Left ventricle myocardium inferior (tissue), 1 donor: Measurements from ENCODE around the gene FARSB. TPM values are rescaled to one million over a fixed set of nuclear protein-coding genes. Genes with fewer than 3 reads are reported as not detected.

ENCODE experiments used
- DNase-seq: peaks from one replicate; pipeline ENCODE4 v3.0.0-alpha.2; 2020
- H3K27ac ChIP-seq: fragments of 200-600 bp; replicated peaks from 2 replicates; pipeline ENCODE4 v1.8.0; 2021
- H3K27me3 ChIP-seq: fragments of 200-600 bp; 2 replicates; pipeline ENCODE4 v1.8.0; 2021; ENCODE audit warnings: low read depth
- H3K36me3 ChIP-seq: fragments of 200-600 bp; 2 replicates; pipeline ENCODE4 v1.8.0; 2021
- H3K4me1 ChIP-seq: fragments of 200-600 bp; 2 replicates; pipeline ENCODE4 v1.8.0; 2021
- H3K4me3 ChIP-seq: fragments of 200-600 bp; 2 replicates; pipeline ENCODE4 v1.8.0; 2021; ENCODE audit warnings: mild to moderate bottlenecking, moderate library complexity
- H3K9me3 ChIP-seq: fragments of 200-600 bp; replicated peaks from 2 replicates; pipeline ENCODE4 v1.8.0; 2021
- intact Hi-C: fragments of 100-400 bp; cut with micrococcal nuclease; formaldehyde crosslinking; loops from one replicate; pipeline ENCODE4 v1.11.0; 2022
- total RNA-seq: library from RNA; stranded (reverse); fragmentation: NEBNext Ultra II Directional; extraction: Animal tissue kit (Norgen Biotek cat#: 25700); gene quantifications from one replicate; pipeline ENCODE4 v1.2.1, GENCODE V29; 2021
- TF ChIP-seq, protein P1 (sequence below): fragments of 200-600 bp; IDR thresholded peaks from 2 replicates; pipeline ENCODE4 v1.8.0; 2021; ENCODE audit warnings: antibody characterized with exemption, mild to moderate bottlenecking, borderline replicate concordance
- donor health status: DM: no; HTN: yes; CAD: no; lungs with severe emphysema.

Gene FARSB
- total RNA-seq, 1 donor from 2014 or later = 19.3 TPM

DNA sequence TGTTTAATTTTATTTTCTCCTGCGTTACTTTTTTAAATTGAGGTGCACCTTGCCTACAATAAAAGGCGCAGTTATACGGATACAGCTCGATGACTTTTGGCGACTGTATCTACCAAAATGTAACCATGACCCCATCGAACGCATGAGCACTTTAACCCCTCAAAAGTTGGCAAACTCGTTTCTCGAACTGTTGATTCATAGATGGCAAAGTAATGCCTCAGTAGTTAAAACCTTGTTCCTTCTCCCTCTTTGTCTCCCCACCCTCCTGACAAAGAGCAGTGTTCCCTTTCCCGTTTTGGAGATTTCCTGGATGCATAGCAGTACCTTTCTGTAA lies 16.1 kb upstream of the FARSB start:
- no peaks in the 10 kb centered on the region for H3K9me3 ChIP-seq
- peaks cover 10% of the 10 kb centered on the region for H3K4me1 ChIP-seq
- DNase-seq = no peak
- H3K36me3 ChIP-seq = no peaks in the 10 kb centered on the region
- H3K27ac ChIP-seq = peak overlapping the region; percentile 64
- peak overlapping the region; percentile 68 for H3K4me3 ChIP-seq
- TF ChIP-seq, protein P1, sequence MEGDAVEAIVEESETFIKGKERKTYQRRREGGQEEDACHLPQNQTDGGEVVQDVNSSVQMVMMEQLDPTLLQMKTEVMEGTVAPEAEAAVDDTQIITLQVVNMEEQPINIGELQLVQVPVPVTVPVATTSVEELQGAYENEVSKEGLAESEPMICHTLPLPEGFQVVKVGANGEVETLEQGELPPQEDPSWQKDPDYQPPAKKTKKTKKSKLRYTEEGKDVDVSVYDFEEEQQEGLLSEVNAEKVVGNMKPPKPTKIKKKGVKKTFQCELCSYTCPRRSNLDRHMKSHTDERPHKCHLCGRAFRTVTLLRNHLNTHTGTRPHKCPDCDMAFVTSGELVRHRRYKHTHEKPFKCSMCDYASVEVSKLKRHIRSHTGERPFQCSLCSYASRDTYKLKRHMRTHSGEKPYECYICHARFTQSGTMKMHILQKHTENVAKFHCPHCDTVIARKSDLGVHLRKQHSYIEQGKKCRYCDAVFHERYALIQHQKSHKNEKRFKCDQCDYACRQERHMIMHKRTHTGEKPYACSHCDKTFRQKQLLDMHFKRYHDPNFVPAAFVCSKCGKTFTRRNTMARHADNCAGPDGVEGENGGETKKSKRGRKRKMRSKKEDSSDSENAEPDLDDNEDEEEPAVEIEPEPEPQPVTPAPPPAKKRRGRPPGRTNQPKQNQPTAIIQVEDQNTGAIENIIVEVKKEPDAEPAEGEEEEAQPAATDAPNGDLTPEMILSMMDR = no peak
- intact Hi-C loops = no loop called here
- H3K27me3 ChIP-seq = peaks cover 27% of the 10 kb centered on the region

DNA sequence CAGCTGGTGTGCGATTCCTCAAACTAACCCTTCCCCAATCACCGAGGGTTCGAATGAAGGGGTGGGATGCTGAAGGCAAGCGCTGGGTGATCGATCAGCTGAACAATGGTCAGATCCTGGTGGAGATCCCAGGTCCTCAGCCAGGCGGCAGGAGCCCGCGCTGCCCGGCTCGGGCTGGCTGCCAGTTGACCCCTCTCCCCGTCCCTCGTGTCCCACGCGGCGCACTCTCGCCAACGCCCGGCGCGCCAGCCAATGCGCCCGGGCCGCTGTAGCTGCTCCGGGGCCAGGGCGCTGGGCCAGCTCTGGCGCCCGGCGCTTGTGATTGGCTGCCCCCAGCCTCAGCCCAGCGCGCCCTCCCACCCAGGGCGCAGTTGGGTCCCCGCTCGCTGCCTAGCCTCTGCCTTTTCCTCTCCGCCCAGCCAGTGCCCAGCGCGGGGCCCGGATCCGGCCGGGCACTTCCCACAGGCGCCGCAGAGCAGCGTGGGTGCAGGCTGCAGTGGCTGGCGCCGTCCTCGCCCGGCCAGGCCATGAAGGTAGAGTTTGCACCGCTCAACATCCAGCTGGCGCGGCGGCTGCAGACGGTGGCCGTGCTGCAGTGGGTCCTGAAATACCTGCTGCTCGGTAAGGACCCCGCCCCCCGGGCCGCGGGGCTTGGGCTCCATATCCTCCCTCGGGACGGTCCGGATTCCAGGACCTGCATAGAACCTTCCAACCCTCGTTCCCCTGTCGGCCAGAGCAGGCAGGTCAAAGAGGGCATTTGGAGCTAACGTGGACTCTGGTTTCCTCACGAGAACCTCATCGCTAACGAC lies 15.6 kb upstream of the FARSB start, which contains the start of gene MOGAT1:
Gene MOGAT1, plus strand, starts transcription at position 400 of the 809 bp plus-strand sequence. Its CDS starts 128 bp downstream, at position 528.
- H3K4me3 ChIP-seq = peak within 1 kb of the TSS; percentile 68

GRCh38 chr2:222670191-222671038 lies 14.5 kb upstream of the FARSB start:
- TF ChIP-seq, protein P1 = no peak
- Histone ChIP-seq H3K36me3 (no peaks in the 10 kb centered on the region), H3K4me3 (no peak overlapping the region), H3K9me3 (no peaks in the 10 kb centered on the region), H3K27ac (no peak overlapping the region), H3K27me3 (peaks cover 27% of the 10 kb centered on the region), H3K4me1 (peaks cover 10% of the 10 kb centered on the region)
- DNase-seq = no peak
- intact Hi-C loops = no loop called here

More for the DNA sequence above, 15.6 kb upstream of the FARSB start, which contains the start of gene MOGAT1:
- Histone ChIP-seq H3K9me3 (no peaks in the 10 kb centered on the region), H3K4me1 (peaks cover 10% of the 10 kb centered on the region), H3K27ac (peak within 1 kb of the TSS; percentile 64), H3K27me3 (peaks cover 27% of the 10 kb centered on the region), H3K36me3 (no peaks in the 10 kb centered on the region)
- intact Hi-C loops = no loop called here
- peak; percentile 50 for DNase-seq
- TF ChIP-seq, protein P1 = peak; percentile 30

DNA sequence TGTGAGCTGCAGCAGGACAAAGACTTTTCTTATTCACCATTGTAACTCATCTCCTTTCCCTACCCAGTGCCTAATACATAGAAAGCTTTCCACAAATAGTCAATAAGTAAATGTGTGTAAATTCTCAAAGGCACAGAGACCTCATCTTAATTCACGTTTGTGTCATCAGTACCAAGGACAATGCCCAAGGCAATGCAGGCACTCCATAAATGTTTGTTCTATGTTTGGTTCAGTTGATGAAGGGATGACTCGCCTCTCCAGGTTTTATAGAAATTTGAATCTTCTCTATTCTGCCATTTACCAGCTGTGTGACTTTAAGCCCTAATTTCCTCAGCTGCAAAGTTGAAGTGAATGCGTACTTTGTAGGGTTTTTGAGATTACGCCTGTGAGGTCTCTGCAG lies 13.5 kb upstream of the FARSB start:
- no peak overlapping the region for H3K27ac ChIP-seq
- H3K9me3 ChIP-seq = no peaks in the 10 kb centered on the region
- H3K27me3 ChIP-seq = peaks cover 27% of the 10 kb centered on the region
- H3K4me1 ChIP-seq = peaks cover 10% of the 10 kb centered on the region
- no peaks in the 10 kb centered on the region for H3K36me3 ChIP-seq
- DNase-seq = no peak
- H3K4me3 ChIP-seq = no peak overlapping the region
- intact Hi-C loops = no loop called here
- TF ChIP-seq, protein P1 = no peak

GRCh38 chr2:222668494-222669154 lies 12.7 kb upstream of the FARSB start:
- TF ChIP-seq, protein P1 = no peak
- H3K4me3 ChIP-seq = no peak overlapping the region
- H3K4me1 ChIP-seq = peaks cover 10% of the 10 kb centered on the region
- no peaks in the 10 kb centered on the region for H3K9me3 ChIP-seq
- no peak overlapping the region for H3K27ac ChIP-seq
- no peaks in the 10 kb centered on the region for H3K36me3 ChIP-seq
- peaks cover 27% of the 10 kb centered on the region for H3K27me3 ChIP-seq
- intact Hi-C loops = no loop called here
- DNase-seq = no peak
